PC-3 (cell line): Measurements from ENCODE around the gene DCLRE1B.

Experiments
- CTCF ChIP-seq: fragments of 300-600 bp; sonication (generic); conservative IDR thresholded peaks from 2 replicates; pipeline ENCODE4 v1.5.1; 2017; ENCODE audit warnings: antibody characterized with exemption, low read depth, mild to moderate bottlenecking, low read length
- EZH2 ChIP-seq: fragments of 300-600 bp; sonication (generic); IDR thresholded peaks from one replicate; pipeline ENCODE4 v1.6.1; 2017; ENCODE audit warnings: antibody characterized with exemption, mild to moderate bottlenecking, low read length; ENCODE audit not compliant: unreplicated experiment
- EZH2phosphoT487 ChIP-seq: fragments of 300-600 bp; sonication (generic); IDR thresholded peaks from 2 replicates; pipeline ENCODE4 v1.6.1; 2018; ENCODE audit warnings: mild to moderate bottlenecking, antibody characterized with exemption, low read length, borderline replicate concordance

GRCh38 chr1:113879739-113880038, 25.4 kb upstream of the DCLRE1B start:
- no peak for TF ChIP-seq EZH2
- TF ChIP-seq CTCF: no peak
- TF ChIP-seq EZH2phosphoT487: no peak
